HG02970 (cell line): ENCODE results near the gene ZMYM2.

Source experiments
- ATAC-seq: cut with Tn5 transposase; IDR thresholded peaks from one replicate; pipeline ENCODE4 v1.9.1; 2021; ENCODE audit warnings: mild to moderate bottlenecking, moderate library complexity, moderate number of reproducible peaks; ENCODE audit not compliant: unreplicated experiment, low FRiP score

ZMYM2 gene

DNA sequence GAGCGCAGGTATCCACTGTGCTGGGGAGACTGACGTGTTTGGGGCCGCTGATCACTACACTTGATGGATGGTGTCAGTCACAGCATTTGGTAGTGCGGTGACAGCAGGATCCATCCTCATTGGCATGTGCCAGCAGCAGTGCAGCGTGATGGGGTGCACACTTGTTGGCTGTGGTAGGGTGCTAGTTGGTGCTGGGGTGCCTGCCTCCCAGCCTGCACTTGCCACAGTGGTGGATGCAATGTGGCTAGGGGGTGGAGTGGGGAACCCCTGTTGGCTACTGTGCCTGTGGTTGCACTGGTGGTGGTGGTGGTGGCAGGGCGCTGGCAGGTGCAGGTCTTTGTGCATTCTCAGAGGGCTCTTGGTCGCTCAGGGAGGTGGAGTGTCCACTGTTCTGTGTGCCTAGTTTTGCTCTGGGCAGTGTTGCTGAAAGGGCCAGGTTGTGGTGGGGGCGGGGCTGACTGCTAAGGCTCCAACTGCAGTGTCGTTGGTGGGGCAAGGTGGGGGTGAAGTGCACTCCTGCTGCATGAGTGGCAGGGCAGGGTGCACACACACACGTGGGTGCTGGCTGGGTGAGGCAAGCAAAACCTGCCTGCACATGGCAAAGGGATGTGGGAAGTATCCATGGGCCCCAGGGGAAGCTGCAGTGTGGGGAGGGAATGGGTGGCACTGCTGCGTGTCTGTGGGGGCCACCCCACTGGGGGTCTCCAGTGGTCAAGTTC, 84.8 kb downstream of the ZMYM2 start:
- ATAC-seq: no peak

DNA sequence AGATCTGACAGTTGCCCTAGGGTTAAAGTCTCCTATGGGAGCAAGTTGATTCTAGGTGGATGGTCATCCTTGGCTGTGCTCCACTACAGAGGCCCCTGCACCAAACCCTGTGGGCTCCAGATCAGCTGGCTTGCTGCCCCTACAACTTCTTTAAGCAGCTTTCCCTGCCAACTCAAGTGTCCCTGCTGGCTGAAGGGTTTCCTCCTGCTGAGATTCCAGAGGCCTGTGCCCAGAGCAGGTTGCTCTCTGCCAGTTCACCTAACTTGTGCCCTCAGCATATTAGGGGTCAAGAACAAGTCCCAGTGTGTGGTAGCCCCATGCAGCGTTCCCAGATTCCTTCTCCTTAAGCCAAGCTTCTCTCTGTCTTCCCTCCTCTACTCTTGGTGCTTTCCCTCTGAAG, 85.6 kb downstream of the ZMYM2 start:
- ATAC-seq: no peak

DNA sequence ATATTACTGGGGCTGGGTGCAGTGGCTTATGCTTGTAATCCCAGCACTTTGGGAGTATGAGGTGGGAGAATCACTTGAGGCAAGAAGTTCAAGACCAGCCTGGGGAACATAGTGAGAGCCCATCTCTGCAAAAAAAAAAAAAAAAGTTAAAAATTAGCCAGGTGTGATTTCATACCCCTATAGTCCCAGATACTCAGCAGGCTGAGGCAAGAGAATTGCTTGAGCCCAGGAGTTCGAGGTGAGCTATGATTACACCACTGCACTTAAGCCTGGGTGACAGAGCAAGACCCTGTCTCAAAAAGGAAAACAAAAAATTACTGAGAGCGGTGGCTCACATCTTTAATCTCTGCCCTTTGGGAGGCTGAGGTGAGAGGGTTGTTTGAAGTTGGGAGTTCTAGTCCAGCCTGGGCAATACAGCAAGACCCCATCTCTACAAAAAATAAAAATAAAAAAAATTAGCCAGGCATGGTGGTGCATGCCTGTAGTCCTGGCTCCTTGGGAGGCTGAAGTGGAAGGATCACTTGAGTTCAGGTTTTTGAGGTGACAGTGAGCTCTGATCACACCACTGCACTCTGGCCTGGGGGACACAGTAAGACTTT, 87.5 kb downstream of the ZMYM2 start:
- no peak for ATAC-seq

DNA sequence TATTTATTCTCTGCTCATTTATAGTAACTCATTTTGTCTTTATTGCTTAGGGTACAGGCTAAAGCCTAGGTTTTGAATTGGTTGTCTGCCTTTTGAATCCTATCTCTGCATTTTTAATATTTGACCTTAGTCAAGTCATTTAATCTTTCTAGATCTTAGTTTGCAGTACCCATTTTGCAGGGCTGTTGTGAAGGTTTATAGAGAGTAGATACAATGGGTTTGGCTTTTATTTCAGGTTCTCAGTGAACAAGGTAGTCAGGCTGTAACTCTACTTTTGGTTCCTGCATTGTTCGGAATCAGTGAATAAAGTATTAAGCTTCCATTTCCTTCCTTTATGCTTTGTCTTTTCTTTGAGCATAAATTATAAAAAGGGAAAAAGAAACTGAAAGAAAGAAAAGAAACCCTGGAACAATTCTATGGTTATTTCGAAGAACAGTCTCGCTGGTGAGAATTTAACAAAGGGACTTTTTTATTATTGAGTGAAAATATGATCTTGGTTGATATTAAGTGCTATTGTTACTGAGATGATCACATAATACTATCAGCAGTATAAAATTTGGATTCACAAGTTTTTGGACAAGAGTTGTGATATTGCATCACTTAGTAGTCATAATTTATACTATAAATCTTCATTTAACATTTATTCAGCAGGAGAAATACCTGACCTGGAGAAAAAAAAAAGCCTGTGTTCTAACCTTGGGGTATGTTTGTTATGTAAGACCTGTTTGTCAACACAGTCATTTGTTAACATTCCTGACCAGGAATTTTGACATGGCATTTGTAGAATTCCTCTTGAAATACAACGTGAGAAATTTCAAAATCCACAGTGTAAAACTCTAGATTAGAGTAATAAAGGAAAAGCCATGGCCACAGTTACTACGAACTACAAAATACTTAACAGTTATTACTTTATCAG, 91.3 kb downstream of the ZMYM2 start:
- no peak for ATAC-seq

DNA sequence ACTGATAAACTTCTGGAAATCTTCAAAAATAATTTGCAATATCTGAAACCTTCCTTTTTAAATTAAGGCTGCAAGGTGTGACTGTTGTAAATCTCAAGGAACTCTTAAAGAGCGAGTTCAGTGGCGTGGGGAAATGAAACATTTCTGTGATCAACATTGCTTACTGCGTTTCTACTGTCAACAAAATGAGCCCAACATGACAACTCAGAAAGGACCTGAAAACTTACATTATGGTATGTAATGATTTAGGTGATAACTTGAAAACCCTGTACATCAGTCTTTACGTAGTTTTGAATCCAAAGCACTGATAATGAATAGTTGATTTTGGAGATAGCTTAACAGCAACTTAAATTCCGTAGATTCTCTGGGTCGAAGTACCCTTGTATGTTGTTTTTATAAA, 92.8 kb downstream of the ZMYM2 start:
- no peak for ATAC-seq

DNA sequence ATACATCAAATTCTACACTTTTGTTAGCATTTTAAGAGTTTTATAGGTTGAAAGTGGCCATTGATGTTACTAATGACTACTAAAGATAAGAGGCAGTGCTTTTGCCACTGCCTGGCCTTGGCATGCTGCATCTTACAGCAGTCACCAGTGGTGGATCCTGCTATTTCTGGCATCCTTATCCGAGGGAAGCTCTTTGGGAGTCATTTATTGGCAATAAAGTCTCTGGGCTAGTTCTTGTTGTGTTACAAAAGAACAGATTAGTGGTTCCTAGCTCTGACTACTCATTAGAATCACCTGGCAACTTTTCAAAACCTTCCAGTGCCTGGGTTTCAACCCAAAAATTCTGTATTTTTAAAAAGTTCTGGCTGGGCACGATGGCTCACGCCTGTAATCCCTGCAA, 94.5 kb downstream of the ZMYM2 start:
- no peak for ATAC-seq

DNA sequence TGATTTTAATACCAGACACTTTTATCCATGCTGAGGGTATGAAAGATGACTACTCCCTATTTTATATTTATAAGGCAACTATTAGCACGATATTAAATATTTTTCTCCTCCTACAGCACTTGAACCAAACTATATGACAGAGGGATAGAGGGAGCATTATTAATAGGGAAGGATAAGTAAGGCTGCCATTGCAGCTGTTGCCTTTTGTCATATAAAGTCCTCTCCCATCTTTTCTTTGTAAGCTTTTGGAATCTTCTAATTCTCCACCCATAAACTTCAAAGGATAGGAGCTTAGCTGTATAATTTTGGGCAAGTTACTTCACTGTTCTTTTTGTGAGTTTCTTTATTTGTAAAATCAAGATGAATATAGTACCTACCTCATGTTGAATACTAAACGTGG, 95.4 kb downstream of the ZMYM2 start:
- ATAC-seq: no peak

DNA sequence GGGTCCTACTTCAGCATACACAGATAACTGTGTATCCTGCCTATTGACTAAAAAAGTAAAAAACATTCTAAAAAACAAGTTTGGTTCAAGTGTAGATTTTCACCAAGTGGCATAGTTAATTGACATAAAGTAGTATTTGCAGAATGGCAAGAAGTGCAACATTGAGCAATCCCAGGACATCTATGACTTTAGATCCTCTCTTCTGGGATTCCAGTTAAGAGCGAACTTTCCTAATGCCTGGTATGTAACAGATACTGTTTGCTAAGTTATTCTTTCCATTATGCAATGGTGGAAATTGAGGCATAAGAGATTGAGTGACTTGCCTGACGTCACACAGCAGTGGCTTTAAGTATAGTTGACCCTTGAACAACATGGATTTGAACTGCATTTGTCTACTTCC, 96.1 kb downstream of the ZMYM2 start:
- no peak for ATAC-seq

DNA sequence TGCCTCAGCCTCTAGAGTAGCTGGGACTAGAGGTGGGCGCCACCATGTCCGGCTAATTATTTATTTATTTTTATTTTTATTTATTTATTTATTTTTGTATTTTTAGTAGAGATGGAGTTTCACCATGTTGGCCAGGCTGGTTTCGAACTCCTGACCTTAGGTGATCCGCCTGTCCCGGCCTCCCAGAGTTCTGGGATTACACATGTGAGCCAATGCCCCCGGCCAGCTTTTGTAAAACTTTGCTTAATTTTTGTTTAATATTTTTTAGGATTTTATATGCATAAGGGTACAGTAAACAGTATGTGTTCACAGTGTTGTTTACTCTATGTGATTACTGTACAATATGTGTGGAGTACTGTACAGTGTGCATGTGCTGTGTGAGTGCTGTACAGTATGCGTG, 98.7 kb downstream of the ZMYM2 start:
- ATAC-seq: no peak

DNA sequence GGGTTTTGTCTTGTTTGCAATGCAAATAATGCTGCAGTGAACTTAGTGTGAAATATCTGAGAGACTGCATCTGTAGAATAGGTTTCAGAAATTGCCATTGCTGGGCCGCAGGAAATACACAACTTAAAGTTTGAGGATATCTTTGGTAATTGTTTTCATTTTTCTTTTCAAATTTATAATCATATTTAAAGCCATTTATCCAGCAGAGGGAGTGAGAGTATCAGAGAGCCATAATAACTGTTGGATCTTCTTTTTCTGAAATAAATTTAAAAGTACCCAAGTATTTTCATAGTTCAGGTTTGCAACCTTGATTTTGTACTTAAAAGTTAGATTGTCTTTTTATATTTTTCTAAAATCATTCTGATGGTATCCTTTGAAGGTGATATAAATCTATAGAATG, 99.4 kb downstream of the ZMYM2 start:
- no peak for ATAC-seq

DNA sequence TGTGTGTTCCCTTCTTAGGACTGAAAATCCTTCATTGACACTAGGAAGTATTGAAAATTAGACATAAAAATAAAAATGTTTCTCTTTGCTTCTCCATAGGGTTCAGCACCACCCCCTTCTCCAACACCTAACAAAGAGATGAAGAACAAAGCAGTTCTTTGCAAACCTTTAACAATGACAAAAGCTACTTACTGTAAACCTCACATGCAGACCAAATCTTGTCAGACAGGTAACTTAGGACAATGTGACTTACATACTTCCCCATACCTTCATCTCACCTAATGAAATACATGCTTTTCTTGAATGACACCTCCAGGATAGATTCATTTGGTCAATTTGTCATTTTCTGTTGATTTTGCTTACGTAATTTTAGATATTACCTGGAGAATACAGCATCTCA, 99.9 kb downstream of the ZMYM2 start:
- ATAC-seq: no peak

DNA sequence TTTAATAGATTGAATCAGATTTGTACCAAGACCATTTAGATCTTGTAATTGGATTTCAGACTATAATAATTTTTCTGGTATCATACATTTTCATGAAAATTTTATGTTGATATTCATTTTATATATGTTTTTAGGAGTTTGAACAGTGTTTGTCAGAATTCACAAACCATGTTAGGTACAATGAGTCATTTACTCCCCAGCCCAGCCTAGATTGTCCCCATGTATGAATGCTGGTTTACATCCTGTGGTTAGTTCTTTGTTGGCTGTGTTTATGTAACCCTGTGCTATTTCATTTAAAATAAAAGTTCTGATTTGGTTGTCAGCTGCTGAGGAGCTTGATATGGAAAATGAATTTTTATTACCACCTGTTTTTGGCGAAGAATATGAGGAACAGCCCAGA, 105.6 kb downstream of the ZMYM2 start:
- ATAC-seq: no peak

DNA sequence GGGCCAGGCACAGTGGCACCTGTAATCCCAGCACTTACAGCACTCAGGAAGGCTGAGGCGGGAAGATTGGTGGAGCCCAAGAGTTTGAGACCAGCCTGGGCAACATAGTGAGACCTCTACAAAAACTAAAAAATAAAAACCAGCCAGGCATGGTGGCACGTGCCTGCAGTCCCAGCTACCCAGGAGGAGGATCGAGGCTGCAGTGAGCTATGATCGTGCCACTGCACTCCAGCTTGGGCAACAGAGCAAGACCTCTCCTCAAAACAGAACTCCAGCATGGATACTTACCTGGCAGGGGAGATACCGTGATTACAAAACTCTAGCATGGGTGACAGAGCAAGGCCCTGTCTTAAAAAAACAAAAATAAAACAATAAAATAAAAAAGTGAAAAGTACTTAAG, 107.0 kb downstream of the ZMYM2 start:
- no peak for ATAC-seq

DNA sequence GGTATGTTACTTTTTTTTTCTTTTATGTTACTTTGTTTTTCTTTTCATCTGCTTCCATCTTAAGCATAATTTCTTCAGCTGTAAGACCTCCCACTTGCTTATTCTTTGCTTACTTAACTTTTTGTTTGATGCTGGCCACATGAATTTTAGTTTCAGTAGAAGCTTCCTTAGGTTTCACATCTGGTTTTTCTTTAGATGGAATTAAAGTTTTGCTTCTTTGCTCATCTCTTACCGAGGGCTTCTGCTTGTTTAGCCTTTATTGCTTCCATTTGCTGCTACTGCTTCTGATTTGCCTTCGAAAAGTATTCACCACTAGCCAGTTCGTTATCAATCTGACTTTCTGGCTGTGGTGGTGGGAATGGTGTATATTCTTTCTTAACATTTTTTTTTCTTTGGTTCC, 111.4 kb downstream of the ZMYM2 start:
- no peak for ATAC-seq

DNA sequence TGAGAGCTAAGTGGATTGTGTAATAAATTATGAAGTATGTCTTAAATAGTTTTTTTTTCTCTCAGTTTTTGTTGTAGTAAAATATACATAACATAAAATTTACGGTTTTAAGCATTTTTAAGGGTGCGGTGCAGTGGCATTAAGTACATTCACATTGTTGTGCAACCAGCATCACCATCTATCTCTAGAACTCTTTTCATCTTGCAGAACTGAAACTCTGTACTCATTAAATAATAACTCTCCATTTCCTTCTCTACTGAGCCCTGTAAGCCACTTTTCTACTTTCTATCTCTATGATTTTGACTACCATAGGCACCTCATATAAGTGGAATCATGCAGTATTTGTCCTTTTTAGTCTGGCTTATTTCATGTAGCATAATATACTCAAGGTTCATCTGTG, 115.2 kb downstream of the ZMYM2 start:
- ATAC-seq: no peak

DNA sequence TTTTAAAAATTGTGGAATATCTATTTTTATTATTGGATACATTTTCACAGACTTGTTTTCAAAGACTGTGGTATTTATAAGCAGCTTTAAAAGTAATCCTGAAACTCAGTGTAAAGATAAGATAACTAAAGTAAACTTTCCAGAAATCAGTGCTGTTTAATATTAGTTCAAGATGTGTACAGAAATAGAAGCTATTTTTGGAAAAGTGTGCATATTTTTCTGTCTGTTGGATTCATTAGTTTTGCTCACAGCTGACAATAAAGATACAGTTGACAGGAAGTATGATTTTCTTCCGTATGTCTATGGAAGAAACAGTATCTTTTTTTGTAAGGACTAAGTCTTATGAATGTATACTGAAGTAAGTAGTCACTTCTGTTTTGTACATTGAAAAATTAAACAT, 116.4 kb downstream of the ZMYM2 start:
- no peak for ATAC-seq

DNA sequence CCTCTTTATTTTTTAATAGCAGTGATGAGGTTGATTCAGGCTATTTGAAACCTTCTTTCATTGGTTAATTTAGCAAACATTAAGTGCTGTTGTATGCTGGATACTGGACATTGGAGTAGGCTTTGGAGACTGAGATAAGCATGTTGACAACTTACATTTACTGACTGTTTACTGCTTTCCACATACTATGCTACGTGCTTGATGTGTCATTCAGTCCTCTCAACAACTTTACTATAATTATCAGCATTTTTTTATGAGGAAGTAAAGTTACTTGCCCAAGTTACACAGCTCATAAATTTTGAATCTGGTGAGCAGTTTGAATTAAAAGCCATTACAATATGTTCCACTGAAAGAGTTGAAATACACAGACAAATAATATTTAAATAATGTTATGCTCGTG, 118.6 kb downstream of the ZMYM2 start:
- ATAC-seq: no peak

DNA sequence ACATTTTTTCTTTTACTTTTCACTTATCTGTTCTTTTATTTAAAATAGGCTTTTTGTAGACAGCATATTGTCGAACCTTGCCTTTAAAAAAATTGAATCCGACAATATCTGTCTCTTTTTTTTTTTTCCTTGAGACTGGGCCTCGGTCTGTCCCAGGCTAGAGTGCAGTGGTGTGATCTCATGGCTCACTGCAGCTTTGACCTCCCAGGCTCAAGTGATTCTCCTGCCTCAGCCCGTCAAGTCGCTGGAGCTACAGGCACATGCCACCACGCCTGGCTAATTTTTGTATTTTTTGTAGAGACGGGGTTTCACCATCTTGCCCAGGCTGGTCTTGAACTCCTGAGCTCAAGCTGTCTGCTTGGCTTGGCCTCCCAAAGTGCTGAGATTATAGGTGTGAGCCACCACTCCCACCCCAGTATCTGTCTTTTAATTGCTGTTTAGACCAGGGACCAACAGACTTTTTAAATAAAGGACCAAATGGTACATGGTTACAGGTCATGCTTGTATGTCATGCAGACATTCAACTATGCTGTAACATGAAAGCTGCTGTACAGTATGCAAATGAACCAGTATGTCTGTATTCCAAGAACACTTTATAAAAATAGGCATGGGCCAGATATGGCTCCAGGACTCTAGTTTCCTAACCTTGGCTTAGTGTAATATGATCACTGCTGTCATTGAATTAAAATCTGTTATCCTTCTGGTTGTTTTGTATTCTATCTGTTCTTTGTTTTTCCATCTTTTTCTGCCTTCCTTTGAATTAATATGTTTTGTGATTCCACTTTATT, 122.0 kb downstream of the ZMYM2 start:
- no peak for ATAC-seq

DNA sequence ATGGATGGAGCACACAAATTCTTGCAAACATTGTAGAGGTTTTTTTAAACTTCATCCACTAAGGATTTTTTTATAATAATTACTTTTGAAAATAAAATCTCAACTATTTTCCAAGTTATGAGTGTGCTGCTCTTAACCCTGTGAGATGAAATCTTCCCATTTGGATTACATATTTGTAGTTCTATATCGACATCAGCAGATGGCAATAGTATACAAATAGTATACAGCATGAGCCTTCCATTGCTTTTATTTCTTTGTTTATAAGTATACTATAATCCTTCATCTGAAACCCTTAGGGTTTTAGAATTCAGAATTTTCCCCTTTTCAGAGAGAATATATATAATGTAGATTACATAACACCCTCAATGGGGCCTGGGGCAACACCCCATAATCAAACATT, 131.8 kb downstream of the ZMYM2 start:
- ATAC-seq: no peak

DNA sequence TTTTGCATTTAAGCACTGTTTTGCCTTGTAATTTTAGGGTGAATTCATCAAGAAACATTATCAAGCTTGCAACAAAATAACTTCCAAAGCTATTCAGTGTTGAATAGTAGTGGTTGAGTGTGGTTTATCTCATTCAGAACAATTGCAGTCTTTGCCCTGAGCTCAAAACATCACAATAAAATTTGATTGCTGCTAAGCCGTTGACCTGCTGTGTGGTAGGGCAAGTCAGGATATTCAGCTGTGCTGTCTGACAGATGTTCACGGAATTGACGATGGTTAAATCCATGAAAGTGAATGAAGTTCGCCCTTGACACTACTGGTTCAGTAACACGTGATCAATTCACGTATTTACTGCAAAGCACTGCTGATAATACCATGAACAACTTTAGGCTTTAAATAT, 135.4 kb downstream of the ZMYM2 start:
- ATAC-seq: no peak

DNA sequence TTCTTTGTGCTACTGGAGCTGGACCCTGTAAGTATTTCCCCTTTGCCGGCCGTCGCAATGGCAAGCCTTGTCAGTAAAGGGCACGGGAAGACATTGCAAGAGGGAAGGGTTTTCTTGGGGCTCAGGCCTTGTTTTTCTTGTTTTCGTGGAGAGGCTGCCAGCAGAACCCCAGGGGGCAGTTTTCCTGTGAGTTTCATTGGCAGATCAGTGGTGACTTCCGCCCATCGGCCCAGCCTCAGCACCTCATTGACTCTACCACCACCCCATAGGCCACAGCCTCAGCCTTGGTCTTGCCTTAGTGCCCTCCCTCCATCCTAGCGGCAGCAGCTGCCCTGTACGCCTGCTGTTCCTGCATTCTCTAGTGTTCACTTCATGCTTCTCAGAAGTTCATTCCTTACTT, 140.8 kb downstream of the ZMYM2 start:
- no peak for ATAC-seq
